RWPE1 (cell line): ENCODE data around the gene BTRC.
"Not testable (repeated sequence)": the region's sequence is repeated elsewhere in the genome, so short reads cannot be mapped to it uniquely, and the experiment has no call there.

Source experiments
- CTCF ChIA-PET: fragments of 350-600 bp; sonication (Branson Sonifier 250); formaldehyde crosslinking; extraction: SDS; loops from one replicate; lab custom pipeline; 2021; lab: Yijun Ruan, JAX
- POLR2A ChIA-PET: fragments of 400-600 bp; formaldehyde crosslinking; extraction: SDS; loops from one replicate; lab custom pipeline; 2020; ENCODE audit warnings: antibody characterized with exemption; ENCODE audit not compliant: low non-redundant PET; lab: Yijun Ruan, JAX
- DNase-seq: peaks from one replicate; pipeline ENCODE4 v3.0.0; 2012; ENCODE audit warnings: low spot score
- H3K27ac ChIP-seq: fragments of 450-650 bp; 2 replicates; pipeline ENCODE4 v1.5.1; 2017
- TF ChIP-seq, protein P1 (sequence below): fragments of 450-650 bp; conservative IDR thresholded peaks from 2 replicates; pipeline ENCODE4 v1.5.1; 2017; ENCODE audit warnings: low read depth, mild to moderate bottlenecking

The BTRC gene

DNA sequence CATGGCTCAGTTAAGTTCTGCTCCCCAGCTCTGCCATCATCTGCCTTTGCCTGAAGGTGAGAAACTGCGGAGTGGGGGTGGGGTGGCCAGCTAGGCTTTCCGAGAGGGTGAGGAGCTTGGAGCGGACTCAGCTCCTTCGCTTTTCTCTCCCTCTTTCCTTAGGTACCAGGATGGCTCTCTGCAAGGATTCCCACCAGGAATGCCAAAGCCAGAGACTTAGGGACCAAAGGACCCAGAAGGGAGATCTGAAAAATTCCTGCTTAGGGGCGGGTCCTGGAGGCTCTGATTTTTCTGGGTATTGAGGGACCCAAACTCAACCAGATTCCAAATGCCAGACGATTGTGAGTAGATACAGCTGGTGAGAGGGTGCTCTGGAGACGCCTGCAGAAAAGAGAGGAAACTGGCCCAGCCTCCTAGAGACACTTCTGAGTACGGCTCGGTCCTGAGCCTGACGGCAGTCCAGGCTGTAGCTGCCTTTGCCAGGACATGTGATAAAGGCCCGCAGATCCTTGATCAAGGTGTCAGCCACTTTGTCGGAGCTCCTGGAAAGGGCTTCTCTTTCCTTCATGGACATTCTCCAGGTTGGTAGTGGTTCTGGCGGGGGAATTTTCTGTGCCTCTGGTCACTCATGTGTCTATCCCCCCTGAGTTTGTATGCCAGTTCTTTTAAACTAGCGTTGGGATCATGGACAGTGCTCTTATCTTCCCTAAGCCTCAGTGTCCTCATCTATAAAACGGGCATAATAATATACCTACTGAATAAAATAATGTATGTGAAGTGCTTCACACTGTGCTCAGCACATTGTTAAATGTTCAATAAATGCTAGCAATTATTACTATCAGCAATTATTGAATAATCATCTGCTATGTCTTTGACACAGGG is 42.5 kb upstream of the BTRC start:
- TF ChIP-seq, protein P1, sequence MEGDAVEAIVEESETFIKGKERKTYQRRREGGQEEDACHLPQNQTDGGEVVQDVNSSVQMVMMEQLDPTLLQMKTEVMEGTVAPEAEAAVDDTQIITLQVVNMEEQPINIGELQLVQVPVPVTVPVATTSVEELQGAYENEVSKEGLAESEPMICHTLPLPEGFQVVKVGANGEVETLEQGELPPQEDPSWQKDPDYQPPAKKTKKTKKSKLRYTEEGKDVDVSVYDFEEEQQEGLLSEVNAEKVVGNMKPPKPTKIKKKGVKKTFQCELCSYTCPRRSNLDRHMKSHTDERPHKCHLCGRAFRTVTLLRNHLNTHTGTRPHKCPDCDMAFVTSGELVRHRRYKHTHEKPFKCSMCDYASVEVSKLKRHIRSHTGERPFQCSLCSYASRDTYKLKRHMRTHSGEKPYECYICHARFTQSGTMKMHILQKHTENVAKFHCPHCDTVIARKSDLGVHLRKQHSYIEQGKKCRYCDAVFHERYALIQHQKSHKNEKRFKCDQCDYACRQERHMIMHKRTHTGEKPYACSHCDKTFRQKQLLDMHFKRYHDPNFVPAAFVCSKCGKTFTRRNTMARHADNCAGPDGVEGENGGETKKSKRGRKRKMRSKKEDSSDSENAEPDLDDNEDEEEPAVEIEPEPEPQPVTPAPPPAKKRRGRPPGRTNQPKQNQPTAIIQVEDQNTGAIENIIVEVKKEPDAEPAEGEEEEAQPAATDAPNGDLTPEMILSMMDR = no peak
- no peak for DNase-seq
- ChIA-PET POLR2A (interaction anchor here (0.6 kb wide), 1 partner anchor 17 kb away, joined by 3 read pairs; no protein-coding TSS in a partner anchor), CTCF (interaction anchor here (1.2 to 1.4 kb wide), 3 partner anchors 9 to 130 kb away, joined by 3 to 7 read pairs (median 4); no protein-coding TSS in a partner anchor)
- no peak overlapping the region for H3K27ac ChIP-seq

DNA sequence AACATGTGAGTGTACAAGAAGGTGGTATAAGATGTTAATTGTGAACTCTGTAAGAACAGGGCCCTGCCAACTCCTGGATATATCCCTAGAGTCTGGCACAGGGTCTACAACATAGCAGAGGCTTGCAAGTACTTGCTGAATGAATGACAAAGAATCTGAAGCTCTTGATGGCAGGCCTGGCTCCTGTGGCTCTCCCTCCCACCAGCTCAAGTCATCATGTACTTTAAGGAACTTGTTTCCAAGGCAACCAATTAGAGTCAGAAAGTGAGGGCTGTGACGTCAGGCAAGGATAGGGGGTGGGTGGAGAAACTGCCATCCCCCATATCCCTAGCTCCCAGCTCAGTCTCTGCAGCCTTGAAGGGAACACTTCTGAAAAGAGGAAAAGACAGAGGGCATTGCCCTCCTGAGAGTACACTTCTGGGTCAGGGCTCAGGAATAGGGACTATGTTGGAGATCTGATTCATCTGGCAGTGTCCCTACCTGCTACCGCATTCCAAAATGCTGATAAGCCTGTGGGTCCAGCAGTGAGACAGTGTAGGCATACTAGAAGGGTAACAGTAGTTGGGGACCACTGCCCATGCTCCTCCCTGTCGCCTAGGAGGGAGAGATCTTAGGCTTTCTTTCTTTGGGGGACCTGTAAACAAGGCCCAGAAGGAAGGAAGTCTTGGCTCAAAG is 34.6 kb upstream of the BTRC start:
- no peak for DNase-seq
- CTCF ChIA-PET = interaction anchor here (0.7 to 1.2 kb wide), 3 partner anchors 9 to 137 kb away, joined by 3 to 4 read pairs (median 3); no protein-coding TSS in a partner anchor
- POLR2A ChIA-PET = no interaction called here
- no peak overlapping the region for H3K27ac ChIP-seq
- TF ChIP-seq, protein P1 = no peak

DNA sequence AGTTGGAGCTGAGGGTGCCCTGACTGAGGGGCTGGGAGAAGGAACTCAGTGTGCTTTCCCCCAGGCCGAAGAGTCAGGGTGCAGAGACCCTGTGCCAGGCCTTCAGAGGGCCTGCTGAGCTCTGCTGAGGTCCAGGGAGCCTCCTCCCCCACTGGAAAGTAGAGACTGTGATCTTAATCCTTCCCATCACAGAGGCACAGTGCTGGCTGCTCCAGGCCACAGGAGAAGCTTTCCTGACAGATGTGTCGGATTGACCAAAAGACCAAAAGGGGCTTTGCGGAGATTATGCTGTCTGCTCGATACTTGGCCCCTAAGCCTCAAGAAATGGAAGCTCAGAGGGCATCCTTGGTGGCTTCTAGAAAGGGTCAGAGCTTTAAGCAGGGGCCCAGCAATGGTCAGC is 32.9 kb upstream of the BTRC start:
- CTCF ChIA-PET = interaction anchor here (0.9 to 1.1 kb wide), 3 partner anchors 32 to 107 kb away, joined by 3 to 4 read pairs (median 3); no protein-coding TSS in a partner anchor
- TF ChIP-seq, protein P1 = no peak
- POLR2A ChIA-PET = no interaction called here
- no peak overlapping the region for H3K27ac ChIP-seq
- no peak for DNase-seq

DNA sequence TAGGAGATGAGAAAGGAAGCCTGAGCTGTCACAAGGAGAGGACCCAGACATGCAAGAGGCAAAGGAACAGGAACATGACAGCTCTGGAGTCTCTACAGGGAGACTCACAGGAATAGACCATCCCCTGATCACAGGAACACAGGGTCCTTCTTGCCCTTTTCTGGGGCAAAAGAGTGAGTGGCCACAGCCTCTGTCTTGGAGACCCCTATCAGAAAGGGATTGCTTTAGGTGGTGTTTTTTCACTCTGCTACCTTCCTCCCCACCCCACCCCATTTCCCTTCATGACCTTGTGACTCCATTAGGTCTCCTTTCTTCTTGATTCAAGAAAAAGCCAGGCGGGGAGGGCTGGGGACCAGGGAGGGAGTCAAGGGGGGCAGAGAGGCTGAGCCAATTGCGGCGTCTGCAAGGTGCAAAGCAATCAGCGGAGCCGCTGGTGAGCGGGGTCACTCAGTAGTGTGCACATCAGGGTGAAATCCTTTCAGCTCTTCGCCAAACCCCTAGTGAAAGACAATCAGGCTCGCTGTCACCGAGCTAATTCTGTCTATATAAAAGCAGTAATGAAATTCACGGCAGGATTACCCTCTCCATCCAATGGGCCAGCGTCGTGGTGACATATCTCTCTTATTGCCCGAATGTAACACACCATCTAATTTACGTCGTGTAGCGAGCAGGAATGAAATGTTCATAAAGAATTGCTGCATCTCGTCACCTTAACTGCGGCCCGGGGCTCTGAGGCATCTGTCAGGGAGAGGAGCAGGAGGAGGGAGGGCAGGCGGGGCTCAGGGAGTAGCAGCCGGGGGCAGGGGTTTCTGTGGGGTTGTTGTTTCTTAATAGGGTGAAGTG is 31.5 kb upstream of the BTRC start:
- POLR2A ChIA-PET = no interaction called here
- DNase-seq = no peak
- CTCF ChIA-PET = interaction anchor here (0.6 to 0.9 kb wide), 2 partner anchors 38 to 162 kb away, joined by 3 to 6 read pairs; no protein-coding TSS in a partner anchor
- TF ChIP-seq, protein P1 = no peak
- no peak overlapping the region for H3K27ac ChIP-seq

DNA sequence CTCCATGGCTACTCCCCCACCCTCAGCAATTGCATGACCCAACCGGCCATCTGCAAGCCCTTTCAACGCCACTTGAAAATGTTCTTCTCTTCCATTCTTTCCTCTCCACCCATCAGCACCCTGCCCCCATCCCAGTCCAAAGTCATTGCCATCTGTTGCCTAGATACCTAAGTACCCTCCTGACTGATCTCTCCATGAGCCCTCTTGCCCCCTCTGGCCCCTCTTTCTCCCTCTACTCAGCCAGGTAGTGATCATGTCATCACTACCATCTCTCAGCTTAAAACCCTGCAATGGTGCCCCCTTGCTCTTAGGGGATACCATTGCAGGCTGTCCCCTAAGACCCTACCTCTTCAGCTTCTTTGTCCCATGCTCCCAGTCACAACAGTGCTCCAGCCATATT is 30.5 kb upstream of the BTRC start:
- POLR2A ChIA-PET = no interaction called here
- DNase-seq = no peak
- CTCF ChIA-PET = no interaction called here
- TF ChIP-seq, protein P1 = no peak
- no peak overlapping the region for H3K27ac ChIP-seq

DNA sequence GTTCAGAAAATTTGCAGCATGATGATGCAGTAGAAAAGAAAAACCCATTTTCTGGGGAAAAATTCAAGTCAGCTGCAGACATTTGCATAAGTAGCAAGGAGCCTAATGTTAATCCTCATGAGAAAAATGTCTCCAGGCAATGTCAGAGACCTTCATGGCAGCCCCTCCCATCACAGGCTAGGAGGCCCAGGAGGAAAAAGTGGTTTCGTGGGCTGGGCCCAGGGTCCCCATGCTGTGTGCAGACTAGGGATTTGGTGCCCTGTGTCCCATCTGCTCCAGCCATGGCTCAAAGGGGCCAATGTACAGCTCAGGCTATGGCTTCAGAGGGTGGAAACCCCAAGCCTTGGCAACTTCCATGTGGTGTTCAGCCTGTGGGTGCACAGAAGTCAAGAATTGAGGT is 26.5 kb upstream of the BTRC start:
- not testable (repeated sequence) for H3K27ac ChIP-seq, DNase-seq
- ChIA-PET POLR2A (interaction anchor here (0.6 to 0.7 kb wide), 2 partner anchors 16 to 104 kb away, joined by 3 read pairs; no protein-coding TSS in a partner anchor), CTCF (interaction anchor here (0.6 kb wide), 1 partner anchor 113 kb away, joined by 3 read pairs; no protein-coding TSS in a partner anchor)
